HepG2 (cell line): ENCODE results near the gene GLG1. TPM values are rescaled to one million over a fixed set of nuclear protein-coding genes. Genes with fewer than 3 reads are reported as not detected.

ENCODE experiments used
- ATAD3A ChIP-seq: sonication (generic); formaldehyde crosslinking; IDR thresholded peaks from 2 replicates; pipeline ENCODE4 v1.4.0; 2020; ENCODE audit warnings: missing genetic modification reagents
- BCL6 ChIP-seq: IDR thresholded peaks from 2 replicates; pipeline ENCODE4 v1.6.1; 2016; ENCODE audit warnings: missing genetic modification reagents, missing compliant biosample characterization
- CBFB ChIP-seq: sonication (generic); formaldehyde crosslinking; IDR thresholded peaks from 2 replicates; pipeline ENCODE4 v1.4.0; 2020; ENCODE audit warnings: missing genetic modification reagents
- CC2D1A ChIP-seq: sonication (generic); formaldehyde crosslinking; IDR thresholded peaks from 2 replicates; pipeline ENCODE4 v1.8.1; 2023; ENCODE audit warnings: mild to moderate bottlenecking, missing genetic modification reagents
- ELF3 ChIP-seq: IDR thresholded peaks from 2 replicates; pipeline ENCODE4 v1.6.1; 2016; ENCODE audit warnings: missing genetic modification reagents, missing compliant biosample characterization
- HINFP ChIP-seq: sonication (generic); formaldehyde crosslinking; IDR thresholded peaks from 2 replicates; pipeline ENCODE4 v1.4.0; 2020; ENCODE audit warnings: low read depth, mild to moderate bottlenecking, missing genetic modification reagents
- HOXA3 ChIP-seq: sonication (generic); formaldehyde crosslinking; IDR thresholded peaks from 2 replicates; pipeline ENCODE4 v1.5.0; 2020; ENCODE audit warnings: missing genetic modification reagents
- JDP2 ChIP-seq: sonication (generic); formaldehyde crosslinking; IDR thresholded peaks from 2 replicates; pipeline ENCODE4 v1.8.1; 2022; ENCODE audit warnings: missing genetic modification reagents, borderline replicate concordance
- PRPF4 ChIP-seq: fragments of 200-400 bp; formaldehyde crosslinking; IDR thresholded peaks from 2 replicates; pipeline ENCODE4 v1.6.1; 2016; ENCODE audit warnings: low read length, low read depth; ENCODE audit not compliant: poor library complexity, severe bottlenecking
- RERE ChIP-seq: IDR thresholded peaks from 2 replicates; pipeline ENCODE4 v1.6.1; 2016; ENCODE audit warnings: low read depth, missing genetic modification reagents, missing compliant biosample characterization
- RNF2 ChIP-seq: fragments of 450-650 bp; conservative IDR thresholded peaks from 2 replicates; pipeline ENCODE4 v1.6.1; 2016; ENCODE audit warnings: low read depth
- STAT6 ChIP-seq: sonication (generic); formaldehyde crosslinking; IDR thresholded peaks from 2 replicates; pipeline ENCODE4 v1.4.0; 2020; ENCODE audit warnings: missing genetic modification reagents, mild to moderate bottlenecking, borderline replicate concordance
- ZFP90 ChIP-seq: sonication (generic); formaldehyde crosslinking; IDR thresholded peaks from 2 replicates; pipeline ENCODE4 v1.8.0; 2022; ENCODE audit warnings: missing genetic modification reagents, mild to moderate bottlenecking, inconsistent platforms, borderline replicate concordance
- ZNF12 ChIP-seq: sonication (generic); formaldehyde crosslinking; IDR thresholded peaks from 2 replicates; pipeline ENCODE4 v1.5.0; 2020; ENCODE audit warnings: missing genetic modification reagents
- ZNF644 ChIP-seq: IDR thresholded peaks from 2 replicates; pipeline ENCODE4 v1.6.1; 2016; ENCODE audit warnings: low read depth
- polyA plus RNA-seq, 8 experiments: library from polyadenylated mRNA; depleted of rRNA in 3 of 8; stranded (reverse) in 7 of 8; unstranded in 1 of 8; fragments of >200 nt; fragmentation: Illumina TruSeq in 4 of 8; extraction: Trizol in 4 of 8; gene quantifications; 2 replicates each; pipeline versions ENCODE4 v1.2.1 to v1.2.3, GENCODE V29; 2011 to 2016; ENCODE audit warnings: low read depth in 4 of 8, missing spikeins in 1 of 8, mixed read lengths in 1 of 8; ENCODE audit not compliant: insufficient read depth in 1 of 8
- total RNA-seq, 5 experiments: library from RNA; depleted of rRNA; stranded (reverse); fragments of >200 nt; fragmentation: Illumina TruSeq; extraction: Trizol; gene quantifications; 2 replicates each; pipeline ENCODE4 v1.2.3, GENCODE V29; 2016; ENCODE audit warnings: low read depth in 1 of 5
- TF ChIP-seq, protein P1 (sequence below): sonication (generic); formaldehyde crosslinking; IDR thresholded peaks from 2 replicates; pipeline ENCODE4 v1.5.1; 2020; ENCODE audit warnings: mild to moderate bottlenecking, missing genetic modification reagents

Gene GLG1
- total and polyA plus RNA-seq, 2 of the 13 experiments (the other 11 are each of a cell fraction or from before 2014, with no cell fraction given) = 87.7 to 141 TPM

GRCh38 chr16:74570412-74571301 lies 36.3 kb downstream of the GLG1 start (continued):
- TF ChIP-seq RERE (CRISPR knock-in tag) (no peak), HOXA3 (CRISPR knock-in tag) (peak; percentile 88), PRPF4 (no peak), HINFP (CRISPR knock-in tag) (peak; percentile 8; the same call in 1 of the 2 replicates), CC2D1A (CRISPR knock-in tag) (no peak), CBFB (CRISPR knock-in tag) (0 out of 2 replicates have a peak, but pooled peaks have one; percentile 29), ZNF644 (peak; percentile 99), ATAD3A (CRISPR knock-in tag) (no peak), ZFP90 (CRISPR knock-in tag) (0 out of 2 replicates have a peak, but pooled peaks have one; percentile 40), BCL6 (peak; percentile 68), JDP2 (no peak), ELF3 (CRISPR knock-in tag) (peak; percentile 67), ZNF12 (CRISPR knock-in tag) (peak; percentile 77; the same call in 1 of the 2 replicates), STAT6 (no peak), RNF2 (no peak)
- TF ChIP-seq, protein P1, sequence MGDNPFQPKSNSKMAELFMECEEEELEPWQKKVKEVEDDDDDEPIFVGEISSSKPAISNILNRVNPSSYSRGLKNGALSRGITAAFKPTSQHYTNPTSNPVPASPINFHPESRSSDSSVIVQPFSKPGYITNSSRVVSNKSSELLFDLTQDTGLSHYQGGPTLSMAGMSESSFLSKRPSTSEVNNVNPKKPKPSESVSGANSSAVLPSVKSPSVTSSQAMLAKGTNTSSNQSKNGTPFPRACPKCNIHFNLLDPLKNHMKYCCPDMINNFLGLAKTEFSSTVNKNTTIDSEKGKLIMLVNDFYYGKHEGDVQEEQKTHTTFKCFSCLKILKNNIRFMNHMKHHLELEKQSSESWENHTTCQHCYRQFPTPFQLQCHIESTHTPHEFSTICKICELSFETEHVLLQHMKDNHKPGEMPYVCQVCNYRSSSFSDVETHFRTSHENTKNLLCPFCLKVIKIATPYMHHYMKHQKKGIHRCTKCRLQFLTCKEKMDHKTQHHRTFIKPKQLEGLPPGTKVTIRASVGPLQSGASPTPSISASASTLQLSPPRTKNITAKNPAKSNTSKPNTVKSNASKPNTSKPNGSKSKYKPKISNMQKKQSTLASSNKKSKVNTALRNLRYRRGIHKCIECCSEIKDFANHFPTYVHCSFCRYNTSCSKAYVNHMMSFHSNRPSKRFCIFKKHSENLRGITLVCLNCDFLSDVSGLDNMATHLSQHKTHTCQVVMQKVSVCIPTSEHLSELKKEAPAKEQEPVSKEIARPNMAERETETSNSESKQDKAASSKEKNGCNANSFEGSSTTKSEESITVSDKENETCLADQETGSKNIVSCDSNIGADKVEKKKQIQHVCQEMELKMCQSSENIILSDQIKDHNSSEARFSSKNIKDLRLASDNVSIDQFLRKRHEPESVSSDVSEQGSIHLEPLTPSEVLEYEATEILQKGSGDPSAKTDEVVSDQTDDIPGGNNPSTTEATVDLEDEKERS = 0 out of 2 replicates have a peak, but pooled peaks have one; percentile 78
